DND-41 (cell line): ENCODE measurements around the gene DSCAM.
"Not testable (repeated sequence)": the region's sequence is repeated elsewhere in the genome, so short reads cannot be mapped to it uniquely, and the experiment has no call there.

Experiments
- ATAC-seq: fragments of 200-7000 bp; cut with Tn5 transposase; 3 replicates; pipeline ENCODE4 v1.9.1; 2021; ENCODE audit warnings: low read depth; ENCODE audit not compliant: insufficient read depth
- DNase-seq: peaks from one replicate; pipeline ENCODE4 v3.0.0-alpha.2; 2020
- H2AFZ ChIP-seq: 2 replicates; pipeline ENCODE4 v1.6.0; 2012; ENCODE audit warnings: low read depth, low read length
- H3K27ac ChIP-seq: 2 replicates; pipeline ENCODE4 v1.5.1; 2012; ENCODE audit warnings: low read length, inconsistent platforms
- H3K27me3 ChIP-seq: fragments of 200-600 bp; sonication (generic); 2 replicates; pipeline ENCODE4 v1.6.0; 2012; ENCODE audit warnings: low read length, mild to moderate bottlenecking, inconsistent platforms; ENCODE audit not compliant: insufficient read depth, poor library complexity
- H3K36me3 ChIP-seq: 2 replicates; pipeline ENCODE4 v1.5.1; 2012; ENCODE audit warnings: low read length, inconsistent platforms; ENCODE audit not compliant: insufficient read depth
- H3K4me1 ChIP-seq: 2 replicates; pipeline ENCODE4 v1.5.1; 2012; ENCODE audit warnings: mild to moderate bottlenecking, low read length; ENCODE audit not compliant: insufficient read depth
- H3K4me2 ChIP-seq: 2 replicates; pipeline ENCODE4 v1.6.0; 2012; ENCODE audit warnings: mild to moderate bottlenecking, moderate library complexity, low read length, inconsistent platforms; ENCODE audit not compliant: insufficient read depth
- H3K4me3 ChIP-seq, 2 experiments: fragments of 200-600 bp in 1 of 2; shearing (Covaris generic) in 1 of 2; 2 replicates each; pipeline ENCODE4 v1.5.1; 2012 to 2016; ENCODE audit warnings: inconsistent platforms in 2 of 2, low read length in 2 of 2, mild to moderate bottlenecking in 2 of 2, low read depth in 1 of 2, moderate library complexity in 1 of 2
- H3K79me2 ChIP-seq: 2 replicates; pipeline ENCODE4 v1.6.0; 2012; ENCODE audit warnings: low read length, inconsistent platforms; ENCODE audit not compliant: insufficient read depth
- H3K9ac ChIP-seq: 2 replicates; pipeline ENCODE4 v1.6.0; 2012; ENCODE audit warnings: low read depth, mild to moderate bottlenecking, inconsistent platforms, low read length, moderate library complexity
- H3K9me3 ChIP-seq: 2 replicates; pipeline ENCODE4 v1.5.1; 2012; ENCODE audit warnings: low read length, moderate library complexity, mild to moderate bottlenecking, inconsistent platforms; ENCODE audit not compliant: insufficient read depth, severe bottlenecking
- H4K20me1 ChIP-seq: 2 replicates; pipeline ENCODE4 v1.6.0; 2012; ENCODE audit warnings: low read length; ENCODE audit not compliant: insufficient read depth
- EZH2 ChIP-seq: IDR thresholded peaks from 3 replicates; pipeline ENCODE4 v1.6.1; 2012; ENCODE audit warnings: borderline replicate concordance, low read depth, mild to moderate bottlenecking, moderate library complexity, low read length, inconsistent platforms; ENCODE audit not compliant: severe bottlenecking
- TF ChIP-seq, protein P1 (sequence below): IDR thresholded peaks from 2 replicates; pipeline ENCODE4 v1.5.1; 2012; ENCODE audit warnings: borderline replicate concordance, low read length, moderate library complexity, mild to moderate bottlenecking; ENCODE audit not compliant: poor library complexity, severe bottlenecking; ENCODE audit errors: extremely low read depth

DSCAM gene

DNA sequence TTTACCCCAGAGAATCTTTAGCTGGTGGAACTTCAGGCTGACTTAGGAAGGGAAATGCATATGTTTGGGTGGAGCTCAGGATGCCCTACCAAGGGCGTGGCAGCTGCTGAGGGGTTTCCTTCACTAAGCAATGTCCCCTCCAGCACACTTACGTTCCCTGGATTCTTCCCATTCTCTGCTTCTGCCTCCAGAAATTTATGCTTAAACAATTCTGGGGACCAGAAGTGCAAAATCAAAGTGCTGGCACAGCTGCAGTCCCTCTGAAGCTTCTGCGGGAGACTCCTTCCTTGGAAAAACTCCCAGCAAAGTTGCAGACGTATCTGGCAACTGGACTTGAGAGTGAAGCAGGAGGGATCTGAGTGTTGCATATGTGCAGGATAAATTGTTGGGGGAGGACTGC is 576.9 kb downstream of the DSCAM start:
- no peak overlapping the region for H3K4me3 ChIP-seq
- TF ChIP-seq, protein P1, sequence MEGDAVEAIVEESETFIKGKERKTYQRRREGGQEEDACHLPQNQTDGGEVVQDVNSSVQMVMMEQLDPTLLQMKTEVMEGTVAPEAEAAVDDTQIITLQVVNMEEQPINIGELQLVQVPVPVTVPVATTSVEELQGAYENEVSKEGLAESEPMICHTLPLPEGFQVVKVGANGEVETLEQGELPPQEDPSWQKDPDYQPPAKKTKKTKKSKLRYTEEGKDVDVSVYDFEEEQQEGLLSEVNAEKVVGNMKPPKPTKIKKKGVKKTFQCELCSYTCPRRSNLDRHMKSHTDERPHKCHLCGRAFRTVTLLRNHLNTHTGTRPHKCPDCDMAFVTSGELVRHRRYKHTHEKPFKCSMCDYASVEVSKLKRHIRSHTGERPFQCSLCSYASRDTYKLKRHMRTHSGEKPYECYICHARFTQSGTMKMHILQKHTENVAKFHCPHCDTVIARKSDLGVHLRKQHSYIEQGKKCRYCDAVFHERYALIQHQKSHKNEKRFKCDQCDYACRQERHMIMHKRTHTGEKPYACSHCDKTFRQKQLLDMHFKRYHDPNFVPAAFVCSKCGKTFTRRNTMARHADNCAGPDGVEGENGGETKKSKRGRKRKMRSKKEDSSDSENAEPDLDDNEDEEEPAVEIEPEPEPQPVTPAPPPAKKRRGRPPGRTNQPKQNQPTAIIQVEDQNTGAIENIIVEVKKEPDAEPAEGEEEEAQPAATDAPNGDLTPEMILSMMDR: no peak
- no peak for TF ChIP-seq EZH2
- H3K36me3 ChIP-seq: no peaks in the 10 kb centered on the region
- ATAC-seq (no peak), DNase-seq (no peak)
- H3K9me3 ChIP-seq: no peaks in the 10 kb centered on the region
- H3K4me1 ChIP-seq: no peaks in the 10 kb centered on the region
- no peak overlapping the region for H3K4me2 ChIP-seq
- H3K79me2 ChIP-seq: no peaks in the 10 kb centered on the region
- H2AFZ ChIP-seq: no peak overlapping the region
- H3K27me3 ChIP-seq: no peaks in the 10 kb centered on the region
- H4K20me1 ChIP-seq: no peaks in the 10 kb centered on the region
- H3K9ac ChIP-seq: no peak overlapping the region
- H3K27ac ChIP-seq: no peak overlapping the region

DNA sequence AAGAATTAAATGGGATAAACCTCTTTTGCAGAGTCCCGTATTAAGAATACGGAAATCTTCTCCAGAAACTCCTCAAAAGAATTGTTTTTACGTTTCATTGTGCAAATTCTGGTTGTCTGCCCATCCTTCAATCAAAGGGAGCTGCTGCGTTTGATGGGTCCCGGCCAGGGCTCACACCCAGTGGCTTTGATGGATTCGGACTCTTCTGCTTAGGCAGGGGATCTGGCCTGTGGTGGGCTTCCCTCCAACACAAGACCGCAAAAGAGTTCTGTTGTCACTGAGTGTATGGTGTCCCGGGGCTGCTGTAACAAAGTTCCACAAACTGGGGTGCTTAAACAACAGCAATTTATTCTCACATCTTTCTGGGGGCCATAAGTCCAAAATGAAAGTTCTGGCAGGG is 577.7 kb downstream of the DSCAM start:
- Histone ChIP-seq H3K9me3 (no peaks in the 10 kb centered on the region), H3K9ac (no peak overlapping the region), H4K20me1 (no peaks in the 10 kb centered on the region), H3K27me3 (no peaks in the 10 kb centered on the region), H3K4me2 (no peak overlapping the region), H3K79me2 (no peaks in the 10 kb centered on the region), H3K4me3 (no peak overlapping the region), H3K36me3 (no peaks in the 10 kb centered on the region), H3K4me1 (no peaks in the 10 kb centered on the region), H3K27ac (no peak overlapping the region), H2AFZ (no peak overlapping the region)
- DNase-seq (no peak), ATAC-seq (no peak)
- TF ChIP-seq, protein P1: no peak
- no peak for TF ChIP-seq EZH2

DNA sequence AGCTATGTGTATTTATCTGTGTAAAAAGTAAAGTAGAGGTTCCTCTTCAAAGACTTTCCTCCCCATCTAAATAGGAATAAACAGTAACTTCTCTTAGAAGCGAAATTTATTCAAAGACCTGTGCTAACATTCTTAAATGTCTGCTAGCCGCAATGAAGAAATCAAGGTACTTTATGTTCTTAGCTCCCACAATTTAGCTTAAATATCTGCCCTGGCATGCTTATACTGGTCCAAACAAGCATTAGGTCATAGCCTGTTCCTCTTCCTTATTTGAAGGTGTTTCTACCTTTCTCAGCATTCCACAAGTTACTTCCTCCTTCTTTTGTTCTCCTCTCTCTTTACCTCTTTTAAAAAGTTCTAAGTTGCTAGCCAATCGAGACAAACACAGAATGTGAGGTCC is 588.5 kb downstream of the DSCAM start:
- not testable (repeated sequence) for H2AFZ ChIP-seq, H3K36me3 ChIP-seq, H3K27me3 ChIP-seq, H4K20me1 ChIP-seq, H3K4me2 ChIP-seq, DNase-seq, ATAC-seq, H3K79me2 ChIP-seq, H3K9me3 ChIP-seq, H3K4me3 ChIP-seq, H3K9ac ChIP-seq, H3K4me1 ChIP-seq, H3K27ac ChIP-seq

DNA sequence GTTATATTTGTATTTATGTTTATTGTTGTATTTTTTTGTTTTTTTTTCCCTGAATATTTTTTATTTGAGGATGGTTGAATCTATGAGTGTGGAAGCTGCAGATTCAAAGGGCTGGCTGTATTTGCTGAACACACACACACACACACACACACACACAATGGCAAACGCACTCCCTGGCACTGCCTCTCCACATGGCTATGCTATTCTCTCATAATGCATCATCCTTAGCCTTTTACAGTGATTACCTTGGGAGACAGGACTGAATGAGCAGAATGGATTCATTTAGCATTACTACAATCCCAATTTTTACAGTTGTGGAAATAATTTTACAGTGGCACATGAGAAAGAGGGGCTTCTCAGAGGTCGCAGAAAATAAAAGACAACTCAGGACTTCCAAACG is 589.6 kb downstream of the DSCAM start:
- H2AFZ ChIP-seq: no peak overlapping the region
- H3K27ac ChIP-seq: no peak overlapping the region
- H3K27me3 ChIP-seq: no peaks in the 10 kb centered on the region
- no peak overlapping the region for H3K4me2 ChIP-seq
- H3K9me3 ChIP-seq: no peaks in the 10 kb centered on the region
- no peaks in the 10 kb centered on the region for H4K20me1 ChIP-seq
- no peaks in the 10 kb centered on the region for H3K36me3 ChIP-seq
- TF ChIP-seq EZH2: no peak
- TF ChIP-seq, protein P1: no peak
- no peaks in the 10 kb centered on the region for H3K79me2 ChIP-seq
- DNase-seq: no peak
- no peak overlapping the region for H3K9ac ChIP-seq
- H3K4me1 ChIP-seq: no peaks in the 10 kb centered on the region
- no peak overlapping the region for H3K4me3 ChIP-seq
- ATAC-seq: no peak
